Fibroblast of skin of right quadriceps (primary cell): ENCODE measurements around the gene KRT40.
"Not testable (repeated sequence)": the region's sequence is repeated elsewhere in the genome, so short reads cannot be mapped to it uniquely, and the experiment has no call there.

Source experiments
- DNase-seq: peaks from one replicate; pipeline ENCODE4 v3.0.0-alpha.2; 2013

KRT40 gene

DNA sequence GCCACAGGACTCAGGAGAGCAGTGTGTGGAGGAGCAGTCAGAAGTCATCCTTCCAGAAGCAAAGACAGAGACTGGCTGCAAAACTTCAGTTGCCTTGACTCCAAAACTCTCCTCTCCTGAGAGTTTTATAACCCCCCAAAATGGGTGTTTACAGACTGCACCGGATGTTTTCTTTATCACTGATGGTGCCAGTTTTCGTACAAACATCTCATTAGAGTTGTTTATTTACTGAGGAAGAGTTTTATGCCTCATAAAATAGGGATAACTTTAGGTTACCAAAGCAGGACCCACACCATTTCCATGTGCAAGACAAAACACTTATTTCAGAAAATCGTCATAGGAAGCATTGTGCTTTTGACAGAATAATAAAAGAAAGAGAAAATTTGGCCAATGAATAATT, at the start of gene KRT40:
TSS of gene KRT40 (minus strand) at position 101 of the 400 bp plus-strand sequence. CDS start at position 48, 53 bp downstream.
- no peak for DNase-seq

DNA sequence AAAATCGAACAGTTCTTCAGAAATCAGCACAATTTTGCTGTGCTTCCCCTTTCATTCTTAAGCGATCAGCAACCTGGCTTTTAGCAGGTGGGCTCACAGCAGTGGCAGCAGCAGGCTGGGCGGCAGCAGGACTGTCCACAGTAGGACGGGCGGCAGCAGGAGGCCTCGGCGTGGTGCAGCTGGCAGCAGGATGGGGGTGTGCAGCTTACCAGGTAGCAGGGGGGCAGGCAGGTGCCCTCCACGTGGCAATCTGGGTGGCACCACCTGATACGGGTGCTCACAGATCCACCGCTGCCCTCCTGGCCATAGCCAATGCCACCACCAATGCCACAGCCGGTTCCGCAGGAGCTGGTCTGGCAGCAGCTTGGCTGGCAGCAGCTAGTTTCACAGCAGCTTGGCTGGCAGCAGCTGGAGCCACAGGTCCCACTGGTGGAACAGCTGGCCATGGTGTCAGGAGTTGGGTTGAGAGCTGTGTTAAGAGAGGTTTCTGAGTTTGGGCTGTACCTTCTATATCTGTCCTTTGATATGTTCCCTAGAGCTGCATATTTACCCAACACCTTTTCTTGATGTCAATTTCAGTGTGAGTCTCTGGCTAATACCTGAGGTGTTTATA, 45.6 kb upstream of the KRT40 start, which contains the start of gene KRTAP1-4:
TSS of gene KRTAP1-4 (minus strand) at position 563 of the 613 bp plus-strand sequence. CDS start at position 446, 117 bp downstream.
- no peak for DNase-seq

DNA sequence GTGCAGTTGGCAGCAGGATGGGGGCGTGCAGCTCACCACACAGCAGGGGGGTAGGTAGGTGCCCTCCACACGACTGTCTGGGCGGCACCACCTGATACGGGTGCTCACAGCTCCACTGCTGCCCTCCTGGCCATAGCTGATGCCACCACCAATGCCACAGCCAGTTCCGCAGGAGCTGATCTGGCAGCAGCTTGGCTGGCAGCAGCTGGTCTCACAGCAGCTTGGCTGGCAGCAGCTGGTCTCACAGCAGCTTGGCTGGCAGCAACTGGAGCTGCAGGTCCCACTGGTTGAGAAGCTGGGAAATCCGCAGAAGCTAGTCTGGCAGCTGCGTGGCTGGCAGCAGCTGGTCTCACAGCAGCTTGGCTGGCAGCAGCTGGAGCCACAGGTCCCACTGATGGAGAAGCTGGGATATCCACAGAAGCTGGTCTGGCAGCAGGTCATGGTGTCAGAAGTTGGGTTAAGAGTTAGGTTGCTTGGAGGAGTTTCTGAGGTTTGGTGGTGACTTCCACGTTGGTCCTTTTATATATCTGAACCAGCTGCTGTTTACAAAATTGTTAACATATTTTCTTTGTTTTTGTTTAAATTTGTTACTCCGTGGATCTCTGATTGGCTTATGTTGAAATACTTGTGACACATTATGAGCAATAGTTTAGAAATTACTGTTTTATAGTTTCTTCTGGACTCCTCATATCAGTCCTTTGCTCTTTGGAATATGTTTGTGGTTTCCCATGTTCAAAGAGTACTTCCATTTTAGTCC, 42.8 kb upstream of the KRT40 start, which contains the start of gene KRTAP1-5:
TSS of gene KRTAP1-5 (minus strand) at position 494 of the 757 bp plus-strand sequence. CDS start at position 441, 53 bp downstream.
- DNase-seq: peak; percentile 85

DNA sequence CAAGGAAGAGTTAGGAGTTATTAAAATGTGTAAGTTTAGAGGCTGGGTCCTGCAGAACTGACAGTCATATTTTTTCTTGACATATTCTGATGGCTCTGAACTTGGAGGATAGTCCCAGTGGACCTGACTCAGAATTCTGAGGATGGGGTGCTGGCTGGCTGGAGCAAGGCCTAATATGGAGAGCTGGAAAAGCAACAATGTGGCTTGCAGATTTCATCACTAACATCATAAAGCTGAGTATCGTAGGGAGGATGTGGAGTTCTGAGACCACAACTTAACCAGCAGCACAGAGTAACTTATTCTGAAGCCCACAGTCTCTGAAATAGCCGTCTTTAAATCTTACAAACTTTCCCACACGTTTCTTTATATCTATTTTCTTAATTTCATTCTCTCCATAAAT, 40.6 kb upstream of the KRT40 start:
- peak; percentile 81 for DNase-seq

DNA sequence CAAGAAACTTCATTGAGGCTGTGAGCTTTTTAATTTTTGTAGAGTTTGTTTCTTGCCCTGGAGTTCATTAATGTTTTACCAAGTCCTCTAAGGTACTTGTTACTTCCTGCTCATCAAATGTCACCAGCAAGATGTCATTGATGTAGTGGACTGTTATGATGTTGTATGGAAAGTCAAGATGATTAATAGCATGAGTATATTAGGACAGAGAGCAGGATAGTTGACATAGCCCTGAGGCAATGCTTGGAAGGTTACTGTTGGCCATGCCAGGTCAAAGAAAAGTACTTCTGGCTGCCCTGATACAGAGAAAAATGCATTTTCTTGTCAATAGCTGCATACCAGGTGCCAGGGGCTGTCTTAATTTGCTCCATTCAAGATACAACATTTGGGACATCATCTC, 36.2 kb upstream of the KRT40 start:
- DNase-seq: no peak

DNA sequence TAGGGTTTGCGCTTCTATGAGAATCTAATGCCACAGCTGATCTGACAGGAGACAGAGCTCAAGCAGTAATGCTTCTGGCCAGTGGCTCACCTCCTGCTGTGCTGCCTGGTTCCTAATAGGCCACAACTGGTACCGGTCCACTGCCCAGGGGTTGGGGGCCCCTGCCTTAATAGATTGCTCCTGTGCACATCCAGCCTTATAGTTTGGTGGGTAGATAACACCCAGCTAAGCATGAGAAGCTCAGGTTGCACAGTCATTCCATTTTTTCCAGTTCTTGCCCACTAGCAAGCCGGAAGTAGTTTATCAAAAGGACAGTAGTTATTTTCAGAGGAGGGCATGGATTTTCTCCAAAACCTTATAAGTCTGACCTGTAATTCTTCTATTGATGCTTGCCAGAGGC, 35.3 kb upstream of the KRT40 start:
- DNase-seq: no peak

DNA sequence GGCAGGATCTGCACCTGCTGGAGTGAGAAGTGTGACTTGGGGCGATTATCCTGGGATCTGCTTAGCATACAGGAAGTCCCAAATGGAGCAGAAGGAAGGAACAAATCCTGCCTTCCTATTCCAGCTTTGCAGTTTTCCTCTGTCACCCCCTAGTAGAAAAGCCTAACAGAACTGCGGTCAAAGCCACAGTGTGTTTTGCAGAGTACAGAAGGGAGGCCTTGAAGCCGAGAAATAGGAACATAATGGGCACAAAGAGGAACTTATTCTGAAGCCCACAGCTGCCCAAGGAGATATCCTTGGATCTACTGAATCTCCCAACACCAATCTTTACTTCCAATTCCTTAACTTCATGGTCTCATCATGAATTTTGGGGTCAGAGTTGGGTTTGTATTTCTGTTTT, 34.4 kb upstream of the KRT40 start:
- no peak for DNase-seq

DNA sequence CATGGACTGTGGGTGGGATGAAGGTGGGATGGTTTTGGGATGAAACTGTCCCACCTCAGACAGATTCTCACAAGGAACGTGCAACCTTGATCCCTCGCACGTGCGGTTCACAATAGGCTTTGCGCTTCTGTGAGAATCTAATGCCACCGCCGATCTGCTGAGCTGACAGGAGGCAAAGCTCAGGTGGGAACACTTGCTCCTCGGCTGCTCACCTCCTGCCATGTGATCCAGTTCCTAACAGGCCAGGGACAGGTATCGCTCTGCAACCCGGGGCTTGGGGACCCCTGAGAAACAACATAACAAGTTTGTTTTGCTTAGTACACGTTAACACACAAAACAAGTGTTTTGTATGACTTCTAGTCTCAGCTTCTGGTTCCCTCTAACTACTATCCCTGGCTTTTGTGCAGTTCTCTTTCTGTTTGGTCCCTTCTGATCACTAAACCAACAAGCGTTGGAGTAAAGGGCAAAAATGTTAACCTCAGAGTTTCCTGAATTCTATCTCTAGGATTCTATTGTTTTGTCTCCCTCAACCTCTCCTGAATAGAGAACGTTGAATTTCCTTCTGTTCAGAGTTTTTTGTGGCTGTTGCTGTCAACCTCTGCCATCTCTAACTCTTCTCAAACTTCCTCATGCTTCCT, 32.6 kb upstream of the KRT40 start:
- DNase-seq: no peak

DNA sequence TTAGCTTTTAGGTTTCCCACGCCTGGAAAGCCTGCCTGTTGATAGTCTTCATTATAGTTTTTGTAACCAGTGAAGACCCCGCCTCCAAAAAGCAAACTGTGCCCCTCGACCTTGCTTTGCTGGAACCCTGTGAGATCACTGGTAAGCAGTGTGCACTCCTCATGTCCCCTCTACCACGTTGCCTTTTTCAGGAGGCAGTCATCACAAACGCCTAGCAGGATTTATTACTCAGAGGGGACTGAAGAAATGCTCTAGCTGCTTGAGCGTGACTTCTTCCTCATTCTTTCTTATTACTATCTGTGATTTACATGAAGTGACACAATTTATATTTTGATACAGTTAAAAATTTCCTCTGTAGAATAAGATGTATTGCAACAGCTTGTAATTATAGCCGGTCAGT, 31.3 kb upstream of the KRT40 start:
- DNase-seq: peak; percentile 37

DNA sequence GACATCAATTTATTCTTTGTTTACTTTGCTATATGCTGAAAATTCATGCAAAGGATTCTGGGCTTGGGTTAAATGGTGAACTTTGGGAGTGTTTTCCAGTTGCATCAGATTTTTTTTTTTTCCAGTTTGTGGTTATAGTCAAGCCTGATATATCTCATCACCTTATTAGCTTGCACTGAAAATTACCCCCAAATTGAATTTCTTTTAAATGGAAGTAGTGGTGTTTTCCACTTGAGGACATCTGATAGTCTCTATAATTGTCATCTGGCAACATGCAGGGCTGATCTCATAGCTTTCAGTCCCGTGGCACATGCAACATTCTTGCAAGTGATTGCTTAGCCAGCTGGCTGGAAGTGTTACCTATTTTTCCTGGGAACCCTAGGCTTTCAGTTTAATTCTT, 29.5 kb upstream of the KRT40 start:
- DNase-seq: peak; percentile 82

DNA sequence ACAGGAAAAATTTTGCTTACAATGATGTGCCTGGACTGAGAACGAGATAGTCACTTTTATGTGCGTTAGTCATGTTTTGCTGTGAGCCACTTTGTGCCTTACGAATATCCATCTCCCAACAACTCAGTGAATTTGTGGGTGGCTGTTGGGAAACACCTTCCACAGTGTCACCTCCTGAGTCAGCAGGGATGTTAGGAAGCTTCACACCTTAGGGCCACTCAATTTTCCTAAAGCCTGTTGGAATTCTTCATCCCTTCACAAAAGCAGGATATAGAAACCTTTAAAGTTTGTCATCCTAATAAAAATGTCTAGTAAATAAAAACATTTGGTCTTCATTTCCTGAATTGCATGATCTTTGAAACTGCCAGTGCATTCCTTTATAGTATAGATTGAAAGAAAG, 29.1 kb upstream of the KRT40 start:
- DNase-seq: no peak

DNA sequence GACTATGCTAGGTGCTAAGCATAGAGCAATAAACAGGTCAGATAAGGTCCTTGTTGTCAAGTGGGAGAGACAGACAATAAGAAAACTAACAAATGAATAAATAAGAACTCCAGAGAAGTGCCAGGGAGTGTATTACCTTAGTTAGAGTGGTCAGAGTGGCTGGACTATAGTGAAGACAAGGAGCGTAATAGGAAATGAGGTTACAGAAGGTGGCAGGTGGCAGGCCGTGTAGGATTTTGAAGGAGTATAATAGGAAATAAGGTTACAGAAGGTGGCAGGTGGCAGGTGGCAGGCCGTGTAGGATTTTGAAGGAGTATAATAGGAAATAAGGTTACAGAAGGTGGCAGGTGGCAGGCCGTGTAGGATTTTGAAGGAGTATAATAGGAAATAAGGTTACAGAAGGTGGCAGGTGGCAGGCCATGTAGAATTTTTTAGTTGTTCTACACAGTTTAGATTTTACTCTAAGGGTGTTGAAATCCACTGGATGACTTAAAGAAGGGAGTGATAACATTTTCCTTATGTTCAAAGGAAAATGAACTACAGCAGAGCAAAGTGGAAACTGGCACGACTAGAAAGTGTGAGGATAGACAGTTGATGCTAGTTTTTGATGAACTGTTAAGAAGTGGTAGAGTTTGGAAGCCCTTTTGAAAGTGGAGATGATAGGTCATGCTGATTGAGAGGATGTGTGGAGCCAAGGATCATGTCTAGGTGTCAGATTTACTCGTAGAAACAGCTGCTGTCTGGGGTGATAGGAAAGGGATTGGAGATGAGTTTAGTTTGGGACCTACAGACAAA, 28.4 kb upstream of the KRT40 start:
- no peak for DNase-seq

DNA sequence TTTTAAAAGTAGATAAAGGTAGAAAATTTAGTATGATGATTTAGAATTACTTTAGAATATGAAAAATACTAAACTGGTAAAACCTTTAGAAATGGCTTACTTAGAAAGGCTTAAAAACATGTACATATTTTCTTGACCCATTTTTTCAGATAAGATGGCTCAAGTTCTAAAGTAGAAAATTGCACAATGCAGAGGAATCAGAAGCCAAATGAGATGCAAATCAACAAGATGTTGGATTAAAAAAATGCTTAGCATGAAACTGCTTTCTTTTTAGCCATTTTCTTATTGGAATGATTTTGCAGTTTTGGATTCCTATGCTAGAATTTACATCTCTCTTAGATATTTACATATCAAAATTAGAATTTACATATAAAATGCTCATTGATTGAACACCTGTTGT, 26.3 kb upstream of the KRT40 start:
- no peak for DNase-seq

DNA sequence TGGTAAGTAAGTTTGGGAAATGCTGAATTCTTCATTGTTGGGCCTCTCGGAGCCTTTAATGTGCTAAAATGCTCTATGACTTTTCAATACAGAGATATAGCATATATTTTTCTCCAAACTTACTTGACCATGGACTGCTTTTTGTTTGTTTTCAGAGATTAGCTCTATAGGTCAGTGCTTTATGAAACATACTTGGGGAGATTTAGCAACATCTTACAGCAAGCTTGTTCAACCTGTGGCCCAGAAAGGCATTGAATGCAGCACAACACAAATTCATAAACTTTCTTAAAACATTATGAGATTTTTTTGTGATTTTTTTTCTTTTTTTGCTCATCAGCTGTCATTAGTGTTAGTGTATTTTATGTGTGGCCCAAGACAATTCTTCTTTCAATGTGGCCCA, 25.8 kb upstream of the KRT40 start:
- no peak for DNase-seq

DNA sequence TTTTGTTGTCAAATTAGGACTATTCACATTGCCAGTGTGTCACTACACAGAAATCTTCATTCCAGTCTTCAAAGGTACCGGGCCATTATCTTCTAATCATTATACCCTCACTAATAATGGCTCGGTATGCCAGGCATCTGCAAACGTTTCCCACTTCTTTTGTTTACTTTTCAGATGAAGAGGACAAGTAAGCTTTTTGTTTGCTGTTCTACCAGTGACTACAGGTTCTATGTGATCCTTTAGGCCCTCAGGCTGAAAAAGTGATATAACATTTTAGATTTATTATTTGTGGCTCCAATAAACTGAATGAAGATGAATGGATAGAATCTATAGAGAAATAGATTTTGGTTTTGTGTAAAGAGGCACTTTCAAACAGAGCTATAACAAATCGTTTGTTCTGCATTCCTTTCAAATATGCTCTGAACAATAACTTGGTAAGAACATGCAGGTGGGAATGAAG, 25.2 kb upstream of the KRT40 start:
- no peak for DNase-seq

DNA sequence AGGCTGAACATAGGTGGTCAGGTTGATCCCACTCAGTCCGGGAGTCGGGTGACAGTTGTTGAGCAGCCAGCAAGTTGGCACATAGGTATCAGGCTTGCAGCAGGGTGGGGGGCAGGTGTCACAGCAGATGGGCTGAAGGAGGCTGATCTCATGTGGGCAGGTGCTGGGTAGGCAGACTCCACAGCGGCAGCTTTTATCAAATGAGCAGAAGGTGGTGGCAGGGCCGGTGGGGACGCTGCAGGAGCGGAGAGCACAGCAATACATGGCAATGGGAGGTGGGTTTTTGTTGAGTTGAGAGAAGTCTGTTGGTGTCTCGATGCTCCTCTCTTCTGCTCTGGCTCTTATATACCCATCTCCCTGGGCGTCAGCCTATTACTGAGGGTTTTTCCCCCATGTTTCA, 24.7 kb upstream of the KRT40 start, which contains the start of gene KRTAP3-1:
TSS of gene KRTAP3-1 (minus strand) at position 318 of the 400 bp plus-strand sequence. CDS start at position 264, 54 bp downstream.
- DNase-seq: no peak

DNA sequence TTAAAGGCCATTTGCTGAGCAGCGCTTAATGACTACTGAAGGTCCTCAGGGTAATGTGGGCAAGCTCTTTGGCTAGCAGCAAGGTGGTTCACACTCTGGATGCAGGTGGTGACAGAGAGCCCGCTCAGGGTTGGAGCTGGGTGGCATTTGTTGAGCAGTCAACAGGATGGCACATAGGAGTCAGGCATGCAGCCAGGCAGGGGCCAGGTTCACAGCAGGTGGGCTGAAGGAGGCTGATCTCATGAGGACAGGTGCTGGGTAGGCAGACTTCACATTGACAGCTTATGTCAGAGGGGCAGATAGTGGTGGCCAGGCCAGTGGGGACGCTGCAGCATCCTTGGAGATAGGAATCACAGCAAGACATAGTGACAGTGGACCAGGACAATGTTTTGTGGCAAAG, 20.3 kb upstream of the KRT40 start:
- no peak for DNase-seq

DNA sequence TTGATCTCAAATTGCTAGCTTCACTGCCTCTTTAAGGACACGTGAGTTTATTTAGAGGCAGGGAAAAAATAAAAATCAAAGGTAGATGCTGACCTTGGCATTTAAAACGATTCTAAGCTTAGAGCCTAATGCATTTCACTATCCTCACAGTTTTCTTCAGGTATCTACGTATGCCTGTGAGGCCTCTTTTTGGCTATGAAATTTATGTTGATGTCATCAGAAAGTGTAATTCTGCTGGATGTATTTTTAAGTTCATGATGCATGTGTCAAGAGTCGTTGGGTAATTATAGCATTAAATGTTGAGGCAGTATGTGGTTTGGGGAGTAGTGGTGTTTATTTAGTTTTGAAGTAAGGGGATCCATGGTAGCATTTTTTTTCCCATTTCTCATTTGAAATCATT, 19.8 kb upstream of the KRT40 start:
- DNase-seq: no peak

DNA sequence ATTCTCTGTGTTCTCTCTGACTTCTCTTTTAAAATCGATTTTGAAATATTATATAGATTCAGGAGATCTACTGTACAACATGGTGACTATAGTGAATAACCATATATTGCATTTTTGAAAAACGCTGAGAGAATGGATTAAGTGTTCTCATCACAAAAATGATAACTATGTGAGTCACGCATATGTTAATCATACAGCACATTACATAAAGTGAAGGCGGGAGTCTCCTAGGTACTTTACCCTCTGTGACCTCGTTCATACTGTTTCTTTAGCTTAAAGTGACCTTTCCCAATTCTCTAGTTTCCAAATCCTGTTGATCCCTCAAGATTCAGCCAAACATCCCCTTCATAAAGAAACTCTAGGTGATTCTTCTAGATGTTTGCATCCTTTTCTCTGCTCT, 18.7 kb upstream of the KRT40 start:
- peak; percentile 33 for DNase-seq

DNA sequence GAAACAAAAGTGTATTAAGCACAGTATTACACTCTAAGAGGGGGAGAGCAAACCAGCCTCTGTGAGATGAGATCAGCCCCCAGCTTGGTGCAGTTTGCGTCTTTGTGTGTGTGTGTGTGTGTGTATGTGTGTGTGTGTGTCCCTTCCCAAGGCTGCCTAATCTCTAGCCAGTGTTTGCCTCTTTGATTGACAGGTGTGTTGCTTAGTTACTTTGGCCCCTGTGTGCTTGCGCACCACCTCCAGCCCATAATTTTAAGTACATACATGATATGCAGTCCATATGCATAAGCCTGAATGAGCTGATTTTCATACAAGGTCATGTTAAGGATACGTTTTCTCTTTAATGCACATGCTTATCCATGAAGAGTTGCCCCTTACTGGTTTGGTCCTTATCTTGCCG, 17.7 kb upstream of the KRT40 start:
- DNase-seq: no peak

DNA sequence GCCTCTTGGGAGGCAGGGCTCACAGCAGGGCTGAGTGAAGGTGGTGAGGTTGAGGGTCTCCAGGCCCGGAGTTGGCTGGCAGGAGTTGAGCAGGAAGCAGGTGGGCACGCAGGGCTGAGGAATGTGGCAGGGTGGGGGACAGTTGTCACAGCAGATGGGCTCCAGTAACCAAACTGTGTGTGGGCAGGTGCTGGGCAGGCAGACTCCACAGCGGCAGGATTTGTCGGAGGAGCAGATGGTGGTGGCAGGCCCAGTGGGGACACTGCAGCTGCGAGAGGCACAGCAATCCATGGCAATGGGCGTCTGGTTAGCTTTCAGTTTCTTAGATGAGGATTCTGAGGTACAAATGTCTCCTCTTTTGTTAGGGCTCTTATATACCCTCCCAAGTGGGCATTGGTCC, 15.4 kb upstream of the KRT40 start, which contains the start of gene KRTAP3-2:
TSS of gene KRTAP3-2 (minus strand) at position 344 of the 400 bp plus-strand sequence. CDS start at position 291, 53 bp downstream.
- DNase-seq: not testable (repeated sequence)

DNA sequence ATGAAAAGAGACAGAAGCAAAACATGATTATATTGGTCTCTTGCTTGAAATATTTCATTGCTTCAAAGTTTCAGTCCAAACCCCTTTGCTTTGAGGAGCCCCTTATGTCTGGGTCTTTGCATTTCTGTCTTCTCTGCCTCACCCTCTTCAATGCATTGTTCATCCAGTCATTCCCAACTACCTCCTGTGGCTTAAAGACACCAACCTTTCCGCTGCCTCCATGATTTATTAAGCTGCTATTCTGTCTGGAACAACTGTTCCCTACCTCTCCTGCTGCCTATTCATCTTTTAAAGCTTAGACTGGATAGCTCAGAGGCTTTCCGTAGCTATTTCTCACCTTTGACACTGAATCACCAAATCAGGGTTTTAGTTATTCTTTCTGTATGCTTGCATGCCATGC, 13.2 kb upstream of the KRT40 start:
- no peak for DNase-seq

DNA sequence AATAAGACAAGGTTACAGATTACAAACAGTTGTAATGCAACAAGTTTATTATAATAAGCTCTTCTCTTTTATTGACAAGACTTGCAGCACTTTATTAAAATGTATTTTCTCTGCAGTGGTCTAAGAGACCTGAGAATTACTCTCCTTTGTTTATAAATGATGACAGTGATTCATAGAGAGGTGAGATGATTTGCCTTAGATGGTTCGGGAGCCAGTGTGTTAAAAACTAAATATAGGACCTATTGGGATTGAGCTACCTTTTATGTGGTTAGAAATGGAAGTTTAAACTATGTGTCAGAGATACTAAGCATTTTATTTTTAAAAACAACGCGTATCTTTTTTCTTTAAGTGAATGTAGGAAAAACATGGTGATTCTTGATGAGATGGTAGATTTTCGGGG, 12.7 kb upstream of the KRT40 start:
- DNase-seq: no peak
